GM19193 (cell line): ENCODE data around the gene PRKCB.

Source experiments
- POLR2A ChIP-seq: IDR thresholded peaks from 4 replicates; pipeline ENCODE4 v1.6.1; 2011; ENCODE audit not compliant: insufficient read depth, insufficient read length; ENCODE audit errors: extremely low read depth

Gene PRKCB

DNA sequence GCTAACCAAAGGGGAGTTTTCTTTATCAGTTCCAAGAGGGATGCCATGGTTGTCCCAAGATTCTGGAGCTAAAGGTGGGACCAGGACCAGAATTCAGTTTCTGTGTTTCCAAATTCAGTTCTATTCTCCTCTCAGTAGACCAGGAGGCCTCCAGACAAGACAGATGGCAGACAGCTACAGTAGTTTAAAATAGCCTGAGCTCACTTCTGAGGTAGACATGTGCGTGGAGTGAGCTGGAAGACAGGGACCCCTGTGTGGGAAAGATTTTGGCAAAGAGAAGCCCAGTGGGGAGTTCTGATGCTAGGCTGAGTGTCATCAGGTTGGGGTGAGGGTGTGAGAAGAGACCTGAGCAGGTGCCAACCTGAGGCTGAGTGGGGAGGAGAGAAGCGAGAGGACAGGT, 95.4 kb downstream of the PRKCB start:
- no peak for TF ChIP-seq POLR2A

DNA sequence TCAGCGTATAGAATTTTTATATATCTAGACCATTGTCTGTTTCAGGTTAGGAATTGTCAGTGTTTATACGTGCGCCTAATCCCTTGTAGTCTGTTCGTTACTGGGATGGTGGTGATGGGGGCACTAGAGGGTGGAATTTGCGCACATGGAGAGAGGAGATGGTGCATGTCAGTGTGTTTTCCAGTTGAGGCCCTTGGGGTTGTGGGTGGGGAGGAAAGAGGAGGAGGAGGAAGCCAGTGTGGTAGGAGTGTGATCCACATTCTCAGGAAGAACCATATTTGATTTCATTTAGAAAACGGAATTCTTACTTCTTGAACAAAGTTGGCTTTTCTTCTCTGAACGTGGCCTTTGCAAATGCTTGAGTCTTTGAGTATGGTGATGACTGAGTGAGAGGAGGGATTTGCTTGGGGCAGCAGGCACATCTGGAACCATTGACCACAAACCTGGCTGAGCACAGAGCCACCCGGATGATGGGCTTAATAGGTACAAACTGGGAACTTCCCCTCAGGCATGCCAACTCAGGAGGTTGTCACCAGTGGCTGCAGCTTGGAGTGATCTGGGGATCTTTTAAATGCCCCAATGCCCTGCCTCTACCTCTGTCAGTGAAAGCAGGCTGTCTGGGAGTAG, 98.9 kb downstream of the PRKCB start:
- TF ChIP-seq POLR2A, result no peak

DNA sequence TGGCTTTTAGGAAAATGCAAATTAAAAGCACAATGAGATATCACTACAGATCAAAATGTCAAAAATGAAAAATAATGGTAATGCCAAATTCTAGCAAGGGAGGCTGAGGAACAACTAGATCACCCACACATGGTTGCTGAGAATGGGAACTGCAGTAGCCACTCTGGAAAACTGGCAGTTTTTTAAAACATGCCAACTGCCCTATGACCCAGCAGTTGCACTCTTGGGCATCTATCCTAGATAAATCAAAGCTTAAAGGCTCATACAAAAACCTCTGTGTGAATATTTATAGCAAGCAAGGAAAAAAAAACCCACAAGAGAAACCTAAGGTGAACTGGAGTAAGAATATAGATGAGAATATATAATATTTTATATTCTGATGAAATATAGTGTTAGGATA, 104.3 kb downstream of the PRKCB start:
- TF ChIP-seq POLR2A, result no peak

DNA sequence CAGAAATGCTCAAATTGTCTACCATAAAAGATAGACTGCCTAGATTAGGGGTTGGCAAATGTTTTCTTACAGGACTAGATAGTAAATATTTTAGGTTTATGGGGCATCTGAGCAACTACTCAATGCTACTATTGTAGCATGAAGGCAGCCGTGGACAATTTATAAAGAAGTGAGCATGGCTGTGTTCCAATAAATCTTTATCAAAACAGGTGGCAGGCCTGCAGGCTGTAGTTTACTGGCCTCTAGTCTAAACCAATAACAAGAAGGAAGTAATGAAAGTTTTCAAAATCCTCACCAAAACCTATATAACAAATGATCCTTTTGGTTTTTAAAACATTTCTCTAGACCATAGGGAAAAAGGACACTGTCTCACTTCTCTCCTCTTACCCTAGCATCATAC, 105.2 kb downstream of the PRKCB start:
- TF ChIP-seq POLR2A, result no peak

DNA sequence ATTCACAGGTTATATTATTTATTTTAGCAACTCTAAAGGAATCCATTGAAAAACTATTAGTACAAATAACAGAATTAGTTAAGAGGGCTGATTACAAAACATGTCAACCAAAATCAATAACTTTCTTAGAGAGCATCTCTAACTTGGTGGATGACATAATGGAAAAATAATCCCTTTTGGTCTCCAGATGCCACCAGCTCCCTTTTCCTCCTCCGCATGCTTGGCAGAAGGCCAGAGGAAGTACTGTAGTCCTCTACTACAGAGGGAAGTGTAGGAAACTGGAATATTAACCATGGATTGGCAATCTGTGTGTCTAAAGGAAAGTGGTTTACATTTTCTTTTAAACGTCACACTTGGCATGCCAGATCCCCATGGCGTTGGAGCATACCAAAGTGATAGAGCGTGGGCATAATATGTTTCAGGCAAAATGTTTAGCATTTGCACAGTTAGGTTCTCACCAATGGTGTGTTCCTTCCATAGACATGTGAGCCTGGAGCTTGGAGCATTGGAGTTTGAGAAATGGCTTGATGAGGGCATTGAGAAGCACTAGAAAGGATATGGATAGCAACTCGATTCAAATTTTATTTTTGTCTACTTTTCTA, 106.3 kb downstream of the PRKCB start:
- TF ChIP-seq POLR2A, result no peak

DNA sequence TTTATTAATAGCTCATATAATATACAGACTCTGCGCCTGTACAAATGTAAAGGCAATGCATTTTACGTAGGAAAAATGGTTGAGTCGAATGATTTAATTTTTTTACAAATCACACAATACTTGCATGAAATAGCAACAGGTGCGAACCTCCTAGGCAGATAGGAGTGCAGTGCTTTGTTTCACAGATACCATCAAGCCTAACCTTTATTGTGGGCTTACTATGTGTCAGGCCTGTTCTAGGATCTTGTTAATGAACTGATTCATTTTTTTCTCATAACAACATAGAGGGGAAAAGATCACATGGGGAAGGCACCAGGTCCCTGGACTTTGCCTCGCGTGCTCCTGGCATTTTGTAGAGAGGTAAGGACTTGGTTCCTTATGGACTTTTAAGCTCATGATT, 107.8 kb downstream of the PRKCB start:
- no peak for TF ChIP-seq POLR2A

DNA sequence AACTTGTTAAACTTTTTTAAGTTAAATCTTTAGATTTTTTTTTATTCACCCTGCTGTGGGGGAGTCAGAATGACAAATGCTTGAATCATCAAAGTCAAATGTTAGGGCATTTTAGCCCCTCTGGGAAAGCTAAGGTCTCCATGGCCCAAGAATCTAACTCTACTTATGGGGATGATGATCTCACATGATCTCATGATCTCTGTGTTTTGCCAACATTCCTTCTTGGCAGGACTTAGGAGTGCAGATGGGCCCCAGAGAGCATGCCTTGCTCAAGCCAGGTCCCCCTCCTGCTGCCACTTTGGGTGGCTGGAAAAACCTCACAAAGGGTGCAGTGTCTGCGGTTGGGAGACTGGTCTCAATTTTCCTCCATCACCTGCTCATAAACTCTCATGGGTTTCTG, 108.6 kb downstream of the PRKCB start:
- TF ChIP-seq POLR2A, result no peak

DNA sequence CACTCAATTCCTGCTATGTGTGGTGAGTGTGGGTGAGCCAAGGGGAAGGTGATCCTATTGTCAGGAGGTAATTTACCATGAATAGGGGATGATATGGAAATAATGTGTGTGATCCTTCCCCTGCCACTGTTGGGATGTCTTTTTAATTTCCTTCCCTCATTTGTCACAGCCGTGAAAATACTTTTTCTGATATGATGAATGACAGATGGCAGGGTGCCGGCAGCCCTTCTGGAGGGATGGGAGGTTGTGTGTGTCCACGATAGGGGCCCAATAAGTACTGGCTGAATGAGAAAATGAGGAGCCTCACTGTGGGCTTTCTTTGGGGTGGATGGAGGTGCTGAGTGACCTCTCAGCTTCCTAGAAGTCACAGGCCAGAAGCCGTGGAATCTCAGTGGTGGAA, 109.5 kb downstream of the PRKCB start:
- TF ChIP-seq POLR2A, result no peak

DNA sequence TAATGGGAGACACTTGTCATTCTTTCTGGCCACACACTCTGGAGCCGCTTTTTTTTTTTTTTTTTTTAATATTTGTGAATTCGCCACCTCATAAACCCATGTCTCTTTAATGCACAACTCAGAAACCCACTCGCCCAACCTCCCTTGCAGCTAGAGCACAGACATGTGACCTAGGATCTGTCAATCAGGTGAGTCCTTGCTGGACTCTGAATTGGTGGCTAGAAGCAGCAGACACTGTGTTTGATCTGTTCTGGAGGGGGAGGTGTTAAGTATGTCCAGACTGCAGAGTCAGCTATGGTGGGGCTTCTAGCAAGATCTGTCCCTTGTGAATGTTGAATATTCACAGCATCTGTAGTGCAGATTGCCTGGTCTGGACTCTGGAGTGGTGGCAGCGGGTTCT, 112.1 kb downstream of the PRKCB start:
- no peak for TF ChIP-seq POLR2A

DNA sequence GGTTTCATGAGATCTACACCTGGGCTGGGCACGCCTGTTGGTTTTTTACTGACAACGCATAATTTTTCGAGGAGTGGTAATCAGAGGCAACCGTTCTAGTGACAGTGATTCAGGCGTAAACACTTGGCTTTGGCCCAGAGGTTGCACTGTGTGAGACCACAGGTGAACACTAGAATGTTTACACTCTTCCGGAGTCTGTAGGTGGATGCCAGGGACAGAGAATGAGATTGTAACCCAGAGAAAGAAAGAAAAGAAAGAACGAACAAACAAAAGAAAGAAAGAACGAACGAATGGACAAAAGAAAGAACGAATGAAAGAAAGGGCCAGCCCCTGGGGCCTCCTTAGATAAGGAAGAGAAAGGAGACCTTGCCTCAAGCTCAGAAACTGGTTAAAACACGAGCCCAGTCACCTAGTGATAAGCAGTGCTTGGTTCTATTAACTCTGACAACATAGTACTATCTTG, 113.2 kb downstream of the PRKCB start:
- TF ChIP-seq POLR2A, result no peak

DNA sequence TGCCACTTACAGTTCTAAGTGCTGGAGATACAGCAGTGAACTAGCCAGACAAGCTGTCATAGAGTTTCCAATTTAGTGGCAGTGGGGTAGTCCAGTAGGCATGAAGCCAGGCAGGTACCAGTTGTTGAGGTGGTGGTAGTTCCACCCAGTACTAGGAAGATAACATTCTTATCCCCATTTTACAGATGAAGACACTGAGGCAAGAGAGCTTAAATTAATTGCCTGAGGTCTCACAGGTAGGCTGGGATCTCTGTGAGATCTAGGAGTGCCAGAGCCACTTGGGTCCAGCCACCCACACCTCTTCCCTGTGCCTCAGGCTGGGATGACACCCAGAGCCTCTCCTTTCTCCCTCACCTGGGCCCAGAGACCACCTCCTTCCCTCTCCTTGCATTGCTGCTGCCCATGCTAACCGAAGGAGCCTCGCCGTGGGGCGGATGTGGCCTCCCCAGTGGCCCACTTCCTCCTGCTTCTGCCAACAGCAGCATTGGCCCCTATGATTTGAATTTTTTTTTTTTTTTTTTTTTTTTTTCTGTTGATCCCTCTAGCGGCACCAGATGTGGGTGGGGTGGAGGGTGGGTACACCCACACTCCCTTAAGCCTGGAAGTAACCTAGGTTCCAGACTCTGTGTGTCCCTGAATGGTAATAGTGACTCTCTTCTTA, 114.0 kb downstream of the PRKCB start:
- peak; percentile 36 for TF ChIP-seq POLR2A

DNA sequence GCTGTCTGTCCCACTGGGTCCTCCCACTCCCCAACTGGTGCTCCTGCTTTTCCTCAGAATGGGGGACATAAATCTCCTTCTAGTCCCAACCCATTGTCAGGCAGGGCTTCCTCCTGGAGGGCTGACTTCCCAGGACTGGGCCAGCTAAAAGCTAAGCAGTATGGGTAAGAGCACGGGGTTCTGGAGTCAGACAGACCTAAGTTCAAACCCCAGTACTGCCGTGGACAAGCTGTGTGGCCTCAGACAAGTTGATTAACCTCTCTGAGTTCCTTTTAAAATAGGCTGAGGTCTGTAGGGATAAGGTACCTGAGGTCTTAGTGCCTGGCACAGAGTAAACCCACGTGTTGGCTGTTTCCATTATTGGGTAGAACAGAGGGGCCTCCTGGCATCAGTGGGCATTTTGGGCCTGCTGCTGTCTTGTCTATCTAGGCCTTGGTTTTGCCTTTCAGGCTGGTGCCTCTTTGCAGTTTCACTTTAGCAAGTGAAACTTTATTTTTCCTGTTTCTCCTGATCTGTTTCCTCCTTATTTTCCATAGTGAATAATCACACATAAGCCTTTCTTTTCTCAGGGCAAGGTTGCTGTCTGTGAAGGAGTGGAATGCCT, 114.6 kb downstream of the PRKCB start:
- no peak for TF ChIP-seq POLR2A

DNA sequence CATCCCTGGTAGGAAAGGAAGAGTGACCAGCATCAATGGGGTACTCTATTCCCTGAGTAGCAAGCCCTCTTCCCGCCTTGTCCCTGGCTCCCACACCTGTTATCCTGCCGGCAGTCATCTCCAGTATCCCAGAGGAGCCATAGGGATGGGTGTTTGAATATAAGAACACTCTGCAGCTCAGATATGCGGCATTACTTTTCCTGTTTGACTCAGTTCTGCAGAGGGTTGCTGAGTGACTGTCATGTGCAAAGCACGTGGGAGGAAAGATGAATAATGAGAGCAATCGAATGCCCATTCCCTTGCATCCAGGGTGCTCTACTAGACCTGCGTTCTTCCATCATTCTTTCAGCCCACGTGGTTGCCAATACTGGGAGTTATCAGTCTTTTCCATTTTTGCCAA, 115.1 kb downstream of the PRKCB start:
- TF ChIP-seq POLR2A, result no peak

DNA sequence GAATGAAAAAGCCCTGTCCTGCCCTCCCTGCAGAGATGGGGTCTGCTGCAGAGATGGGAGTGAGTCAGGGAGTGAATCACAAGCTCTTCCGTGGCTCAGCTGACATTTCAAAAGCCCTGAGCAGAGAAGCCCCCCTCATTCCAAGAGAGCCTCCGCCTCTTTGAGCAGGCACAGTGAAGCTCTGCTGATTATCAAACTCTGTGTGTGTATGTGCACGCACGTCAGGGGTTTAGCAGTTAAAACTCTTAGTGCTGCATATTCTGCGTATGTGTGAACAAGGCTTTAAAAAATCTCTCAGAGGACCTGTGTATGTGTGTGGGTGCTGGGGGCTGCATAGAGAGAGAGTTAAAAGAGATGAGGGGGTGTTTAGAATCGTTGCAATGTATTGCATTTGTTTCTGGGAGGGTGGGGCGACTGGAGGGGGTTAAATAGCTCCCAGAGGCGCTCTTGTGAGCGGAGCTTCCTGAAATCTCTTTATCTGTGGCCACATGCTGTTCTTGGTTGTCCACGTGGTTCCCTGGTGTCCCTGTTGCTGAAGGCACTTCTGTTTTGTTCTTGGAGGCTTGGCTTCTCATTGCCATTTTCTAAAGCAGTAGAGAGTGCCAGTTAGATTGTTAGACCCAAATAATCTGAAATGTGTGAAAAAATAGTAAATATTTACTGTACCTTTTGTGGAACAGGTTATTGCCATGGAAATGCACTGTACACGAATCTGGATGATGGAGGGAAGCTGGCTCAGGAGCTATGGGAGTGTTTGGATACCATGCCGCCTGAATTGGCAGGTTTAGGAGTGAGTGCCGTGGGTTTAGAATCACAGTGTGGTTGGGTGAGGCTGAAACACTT, 116.6 kb downstream of the PRKCB start:
- no peak for TF ChIP-seq POLR2A

DNA sequence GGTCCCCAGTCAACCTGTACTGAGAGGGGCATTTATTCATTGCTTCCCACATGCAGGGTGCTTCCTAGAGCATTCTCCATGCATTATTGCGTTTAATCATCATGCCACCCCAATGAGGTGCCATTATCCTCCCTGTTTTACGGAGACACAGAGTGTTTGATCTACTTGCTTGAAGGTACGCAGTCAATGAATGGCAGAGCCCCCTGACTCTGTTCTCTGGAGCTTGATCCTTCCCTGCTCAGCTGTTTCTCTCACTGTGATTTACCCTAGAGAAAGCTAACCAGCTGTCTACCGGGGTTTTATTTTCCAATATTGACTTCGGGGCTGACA, 117.2 kb downstream of the PRKCB start:
- TF ChIP-seq POLR2A, result no peak
